ENCODE results near the gene IZUMO4. TPM values are rescaled to one million over a fixed set of nuclear protein-coding genes. Genes with fewer than 3 reads are reported as not detected.

The IZUMO4 gene
- total RNA-seq, 1 experiment from 2014 or later, result 1.5 TPM

DNA sequence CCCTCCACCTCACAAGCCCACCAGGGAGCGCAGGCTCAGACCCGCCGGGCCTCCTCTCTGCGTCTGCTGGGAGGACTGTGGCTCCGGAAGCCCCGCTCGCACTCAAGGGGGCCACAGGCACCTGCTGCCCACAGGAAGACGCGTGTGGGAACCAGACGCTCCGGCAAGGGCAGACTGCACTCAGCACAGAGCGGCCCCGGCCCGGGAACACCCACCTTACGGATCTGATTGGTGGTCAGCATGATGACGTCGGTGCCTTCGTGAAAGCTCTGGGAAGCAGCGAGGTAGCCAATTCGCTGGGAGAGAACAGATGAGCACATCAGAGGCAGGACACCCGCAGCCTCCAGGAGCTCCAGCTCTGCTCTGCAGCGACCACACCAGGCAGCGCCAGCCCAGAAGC, 40.1 kb downstream of the IZUMO4 start:
- Histone ChIP-seq H3F3A (ENCODE audit: insufficient read depth, low read depth) (no peaks in the 10 kb centered on the region), H3K36me3 (ENCODE audit: low read depth) (no peaks in the 10 kb centered on the region), H3K4me1 (replicated peaks; ENCODE audit: insufficient read depth) (no peaks in the 10 kb centered on the region), H3K79me2 (ENCODE audit: low read depth) (peaks cover 18% of the 10 kb centered on the region), H3K4me3 (no peak overlapping the region), H3K9me3 (ENCODE audit: insufficient read depth, low read depth) (no peaks in the 10 kb centered on the region), H2AFZ (no peak overlapping the region), H3K27me3 (ENCODE audit: insufficient read depth, low read depth) (no peaks in the 10 kb centered on the region), H3K27ac (no peak overlapping the region), H4K20me1 (ENCODE audit: insufficient read depth) (peaks cover 20% of the 10 kb centered on the region), H3K9me2 (ENCODE audit: insufficient read depth) (no peaks in the 10 kb centered on the region), H3K4me2 (no peak overlapping the region)
- ChIA-PET POLR2A (ENCODE audit: unreplicated experiment) (no interaction called here), CTCF (no interaction called here)
- intact Hi-C loops (cut with micrococcal nuclease; ENCODE audit: unreplicated experiment), result no loop called here
- no TSS peak for BruUV-seq (replicated peaks)
- no peak for DNase-seq
- TF ChIP-seq, protein P1, sequence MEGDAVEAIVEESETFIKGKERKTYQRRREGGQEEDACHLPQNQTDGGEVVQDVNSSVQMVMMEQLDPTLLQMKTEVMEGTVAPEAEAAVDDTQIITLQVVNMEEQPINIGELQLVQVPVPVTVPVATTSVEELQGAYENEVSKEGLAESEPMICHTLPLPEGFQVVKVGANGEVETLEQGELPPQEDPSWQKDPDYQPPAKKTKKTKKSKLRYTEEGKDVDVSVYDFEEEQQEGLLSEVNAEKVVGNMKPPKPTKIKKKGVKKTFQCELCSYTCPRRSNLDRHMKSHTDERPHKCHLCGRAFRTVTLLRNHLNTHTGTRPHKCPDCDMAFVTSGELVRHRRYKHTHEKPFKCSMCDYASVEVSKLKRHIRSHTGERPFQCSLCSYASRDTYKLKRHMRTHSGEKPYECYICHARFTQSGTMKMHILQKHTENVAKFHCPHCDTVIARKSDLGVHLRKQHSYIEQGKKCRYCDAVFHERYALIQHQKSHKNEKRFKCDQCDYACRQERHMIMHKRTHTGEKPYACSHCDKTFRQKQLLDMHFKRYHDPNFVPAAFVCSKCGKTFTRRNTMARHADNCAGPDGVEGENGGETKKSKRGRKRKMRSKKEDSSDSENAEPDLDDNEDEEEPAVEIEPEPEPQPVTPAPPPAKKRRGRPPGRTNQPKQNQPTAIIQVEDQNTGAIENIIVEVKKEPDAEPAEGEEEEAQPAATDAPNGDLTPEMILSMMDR (conservative IDR thresholded peaks at IDR 0.05), result no peak
- TF ChIP-seq EZH2 (IDR thresholded peaks at IDR 0.05; ENCODE audit: low read depth), result no peak

DNA sequence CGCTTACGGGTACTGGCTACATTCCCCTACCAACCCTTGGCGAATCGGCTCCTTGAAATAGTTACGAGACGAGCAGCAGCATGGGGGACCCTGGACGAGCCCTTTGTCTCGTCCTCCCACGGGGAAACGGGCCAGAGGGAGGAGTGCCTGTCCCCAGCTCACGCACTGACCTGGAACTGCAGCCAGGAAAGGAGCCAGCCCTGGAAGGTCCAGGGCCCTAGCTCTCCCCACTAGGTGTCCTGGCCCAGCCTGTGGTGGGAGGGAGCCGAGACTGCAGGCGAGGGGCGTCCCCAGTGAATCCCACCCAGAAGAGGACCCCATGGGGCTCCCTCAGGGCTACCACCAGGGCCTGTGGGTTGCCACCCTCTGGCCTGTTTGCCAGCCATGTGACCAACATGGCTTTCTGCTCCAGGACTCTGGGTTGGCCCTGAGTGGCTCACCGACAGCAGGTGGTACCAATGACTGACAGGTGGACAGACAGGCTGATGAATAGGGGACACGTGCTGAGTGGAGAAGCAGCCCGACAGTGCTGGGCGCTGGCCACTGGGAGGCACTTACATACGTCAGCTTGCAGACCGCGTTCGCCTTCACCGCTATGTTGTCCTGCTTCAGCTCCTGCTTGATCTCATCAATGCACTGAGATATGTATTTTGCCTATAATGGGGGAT, 41.5 kb downstream of the IZUMO4 start:
- POLR2A ChIA-PET (ENCODE audit: unreplicated experiment), result no interaction called here
- no peak overlapping the region for H3K4me3 ChIP-seq

DNA sequence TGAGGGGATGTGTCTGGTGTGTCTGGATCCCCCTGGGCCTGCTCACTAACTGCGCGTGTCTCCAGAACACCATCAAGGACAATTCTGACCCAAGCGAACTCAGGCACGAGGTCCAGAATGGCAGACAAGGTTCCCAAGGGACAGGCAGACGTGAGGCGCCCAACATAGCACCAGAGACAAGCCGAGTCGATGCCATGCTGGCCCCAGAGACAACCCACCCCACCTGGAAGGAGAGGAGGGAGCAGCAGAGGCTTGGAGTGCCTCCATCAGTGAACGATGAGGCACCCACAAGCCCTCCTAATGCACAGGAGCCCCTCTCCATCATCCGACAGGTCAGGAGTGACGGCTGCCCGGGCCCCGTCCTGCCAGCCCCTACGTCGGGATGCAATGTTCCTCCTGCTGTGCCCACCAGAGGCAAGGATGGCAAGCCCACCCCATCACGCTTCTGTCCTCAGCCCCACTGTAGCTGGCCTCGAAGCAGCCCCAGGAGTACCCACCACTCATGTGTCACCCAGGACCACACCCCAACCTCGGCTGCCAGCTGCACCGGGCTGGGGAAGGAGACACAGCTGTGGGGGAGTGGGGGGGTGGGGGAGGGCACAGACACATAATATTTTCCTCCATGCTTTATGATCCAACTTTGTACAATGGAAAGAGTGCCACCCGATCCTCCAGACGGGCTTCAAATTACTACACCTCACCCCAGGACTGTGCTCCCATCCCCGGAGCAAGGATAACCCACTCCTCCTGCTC, 42.8 kb downstream of the IZUMO4 start:
- POLR2A ChIA-PET (ENCODE audit: unreplicated experiment), result no interaction called here
- DNase-seq, result no peak
- intact Hi-C loops (cut with micrococcal nuclease; ENCODE audit: unreplicated experiment), result no loop called here
- Histone ChIP-seq H3K4me1 (replicated peaks; ENCODE audit: insufficient read depth) (no peaks in the 10 kb centered on the region), H3K9me3 (ENCODE audit: insufficient read depth, low read depth) (no peaks in the 10 kb centered on the region), H4K20me1 (ENCODE audit: insufficient read depth) (peaks cover 46% of the 10 kb centered on the region), H2AFZ (no peak overlapping the region), H3K4me3 (no peak overlapping the region), H3K27me3 (ENCODE audit: insufficient read depth, low read depth) (no peaks in the 10 kb centered on the region), H3K27ac (no peak overlapping the region), H3K79me2 (ENCODE audit: low read depth) (peaks cover 43% of the 10 kb centered on the region), H3F3A (ENCODE audit: insufficient read depth, low read depth) (no peaks in the 10 kb centered on the region), H3K9me2 (ENCODE audit: insufficient read depth) (no peaks in the 10 kb centered on the region), H3K4me2 (no peak overlapping the region), H3K36me3 (ENCODE audit: low read depth) (no peaks in the 10 kb centered on the region)
- CTCF ChIA-PET, result no interaction called here
- no peak for TF ChIP-seq EZH2 (IDR thresholded peaks at IDR 0.05; ENCODE audit: low read depth)
- TF ChIP-seq, protein P1 (conservative IDR thresholded peaks at IDR 0.05), result no peak
- BruUV-seq (replicated peaks), result no TSS peak

More for the DNA sequence above, 41.5 kb downstream of the IZUMO4 start:
- Histone ChIP-seq H3K79me2 (ENCODE audit: low read depth) (peaks cover 29% of the 10 kb centered on the region), H3K27me3 (ENCODE audit: insufficient read depth, low read depth) (no peaks in the 10 kb centered on the region), H2AFZ (no peak overlapping the region), H3K27ac (no peak overlapping the region), H3K4me2 (no peak overlapping the region), H3K36me3 (ENCODE audit: low read depth) (no peaks in the 10 kb centered on the region), H3K4me1 (replicated peaks; ENCODE audit: insufficient read depth) (no peaks in the 10 kb centered on the region), H4K20me1 (ENCODE audit: insufficient read depth) (peaks cover 32% of the 10 kb centered on the region), H3K9me3 (ENCODE audit: insufficient read depth, low read depth) (no peaks in the 10 kb centered on the region), H3K9me2 (ENCODE audit: insufficient read depth) (no peaks in the 10 kb centered on the region), H3F3A (ENCODE audit: insufficient read depth, low read depth) (no peaks in the 10 kb centered on the region)
- no TSS peak for BruUV-seq (replicated peaks)
- DNase-seq, result no peak
- TF ChIP-seq, protein P1 (conservative IDR thresholded peaks at IDR 0.05), result no peak
- TF ChIP-seq EZH2 (IDR thresholded peaks at IDR 0.05; ENCODE audit: low read depth), result no peak
- CTCF ChIA-PET, result no interaction called here
- intact Hi-C loops (cut with micrococcal nuclease; ENCODE audit: unreplicated experiment), result no loop called here

All from PC-9 (cell line).